Endothelial cell of umbilical vein (primary cell): ENCODE data around the gene TUBA1A. TPM values are rescaled to one million over a fixed set of nuclear protein-coding genes. Genes with fewer than 3 reads are reported as not detected.
"Not testable (repeated sequence)": the region's sequence is repeated elsewhere in the genome, so short reads cannot be mapped to it uniquely, and the experiment has no call there.

Source experiments
- BruUV-seq: library from RNA; stranded (reverse); fragments of 400-500 nt; replicated peaks from 2 replicates; lab custom pipeline; 2021; lab: Mats Ljungman, UMichigan
- CTCF ChIA-PET: fragments of 300-600, 350-600 bp; sonication (Branson Sonifier 250); formaldehyde crosslinking; loops from one replicate; lab custom pipeline; 2021; ENCODE audit warnings: antibody characterized with exemption, inconsistent platforms; lab: Charles Lee
- POLR2A ChIA-PET: fragments of 300-600, 350-600 bp; sonication (Branson Sonifier 250); formaldehyde crosslinking; loops from one replicate; lab custom pipeline; 2021; ENCODE audit warnings: antibody characterized with exemption, inconsistent platforms; lab: Charles Lee
- DNase-seq: peaks from one replicate; pipeline ENCODE4 v3.0.0-alpha.2; 2011; ENCODE audit warnings: low read depth, low spot score
- FAIRE-seq: peaks from 2 replicates; lab custom pipeline; 2011; peaks lifted over from hg19 to GRCh38; lab: Jason Lieb, UNC
- H2AFZ ChIP-seq: 2 replicates; pipeline ENCODE4 v1.6.0; 2012; ENCODE audit warnings: low read depth, low read length, control low read depth, inconsistent platforms
- H3K27ac ChIP-seq: 2 replicates; pipeline ENCODE4 v1.5.1; 2011; ENCODE audit warnings: low read depth, mild to moderate bottlenecking, control low read depth, low read length, moderate library complexity; ENCODE audit not compliant: insufficient read depth
- H3K27me3 ChIP-seq, 2 experiments: 2 replicates each; pipeline versions ENCODE4 v1.6.0 to v1.6.1; 2011; ENCODE audit warnings: low read length in 2 of 2, mixed read lengths in 1 of 2; ENCODE audit not compliant: control insufficient read depth in 2 of 2, insufficient read depth in 2 of 2
- H3K36me3 ChIP-seq, 2 experiments: 2 replicates in 1 of 2; 3 replicates in 1 of 2; pipeline ENCODE4 v1.5.1; 2011; ENCODE audit warnings: low read length in 2 of 2, mild to moderate bottlenecking in 1 of 2, moderate library complexity in 1 of 2; ENCODE audit not compliant: control insufficient read depth in 2 of 2, insufficient read depth in 2 of 2; ENCODE audit errors: extremely low read depth in 1 of 2
- H3K4me1 ChIP-seq: 3 replicates; pipeline ENCODE4 v1.5.1; 2011; ENCODE audit warnings: mild to moderate bottlenecking, low read length; ENCODE audit not compliant: control insufficient read depth, insufficient read depth; ENCODE audit errors: extremely low read depth
- H3K4me2 ChIP-seq: 2 replicates; pipeline ENCODE4 v1.6.1; 2011; ENCODE audit warnings: low read length, control low read depth, mixed read lengths; ENCODE audit not compliant: insufficient read depth
- H3K4me3 ChIP-seq, 3 experiments: fragments of 200-600 bp in 1 of 3; sonication (generic), shearing (Covaris generic) in 1 of 3; replicated peaks in 1 of 3; 2 replicates each; pipeline ENCODE4 v1.5.1; 2011 to 2016; ENCODE audit warnings: control low read depth in 3 of 3, low read length in 3 of 3, mild to moderate bottlenecking in 2 of 3, inconsistent platforms in 1 of 3, low read depth in 1 of 3, moderate library complexity in 1 of 3; ENCODE audit not compliant: insufficient read depth in 1 of 3
- H3K79me2 ChIP-seq: 2 replicates; pipeline ENCODE4 v1.6.0; 2012; ENCODE audit warnings: low read length, inconsistent platforms; ENCODE audit not compliant: control insufficient read depth, insufficient read depth
- H3K9ac ChIP-seq: replicated peaks from 2 replicates; pipeline ENCODE3; 2011; ENCODE audit warnings: low read length, control low read depth; ENCODE audit not compliant: insufficient read depth; ENCODE audit errors: extremely low read depth
- H3K9me1 ChIP-seq: replicated peaks from 3 replicates; pipeline ENCODE4 v1.6.0; 2011; ENCODE audit warnings: mild to moderate bottlenecking, low read length; ENCODE audit not compliant: control insufficient read depth, insufficient read depth; ENCODE audit errors: extremely low read depth
- H3K9me3 ChIP-seq: replicated peaks from 2 replicates; pipeline ENCODE4 v1.5.1; 2012; ENCODE audit warnings: low read length, inconsistent platforms; ENCODE audit not compliant: control insufficient read depth, insufficient read depth
- H4K20me1 ChIP-seq: replicated peaks from 2 replicates; pipeline ENCODE3; 2011; ENCODE audit warnings: mild to moderate bottlenecking, low read length; ENCODE audit not compliant: control insufficient read depth, insufficient read depth; ENCODE audit errors: extremely low read depth
- EZH2 ChIP-seq: IDR thresholded peaks from 2 replicates; pipeline ENCODE4 v1.6.1; 2012; ENCODE audit warnings: borderline replicate concordance, low read depth, mild to moderate bottlenecking, moderate library complexity, low read length, inconsistent platforms; ENCODE audit not compliant: severe bottlenecking
- FOS ChIP-seq: IDR thresholded peaks from 2 replicates; pipeline ENCODE4 v1.6.1; 2011; ENCODE audit warnings: mild to moderate bottlenecking, low read length, moderate library complexity, borderline replicate concordance; ENCODE audit not compliant: insufficient read depth
- GATA2 ChIP-seq: IDR thresholded peaks from 2 replicates; pipeline ENCODE4 v1.7.0; 2011; ENCODE audit warnings: low read depth, mild to moderate bottlenecking, moderate library complexity, mixed read lengths, low read length; ENCODE audit not compliant: insufficient read length, insufficient read depth
- JUN ChIP-seq: IDR thresholded peaks from 2 replicates; pipeline ENCODE4 v1.6.1; 2011; ENCODE audit warnings: borderline replicate concordance, low read depth; ENCODE audit not compliant: insufficient read length, insufficient read depth
- MYC ChIP-seq: IDR thresholded peaks from one replicate; pipeline ENCODE4 v1.6.1; 2011; ENCODE audit warnings: mild to moderate bottlenecking, low read depth, low read length
- POLR2A ChIP-seq: IDR thresholded peaks from 2 replicates; pipeline ENCODE4 v1.6.1; 2012; ENCODE audit warnings: low read depth, mild to moderate bottlenecking, control low read depth, low read length
- POLR2AphosphoS5 ChIP-seq: IDR thresholded peaks from 2 replicates; pipeline ENCODE4 v1.6.1; 2012; ENCODE audit warnings: low read depth, mild to moderate bottlenecking, control low read depth, low read length, moderate library complexity; ENCODE audit not compliant: insufficient read depth
- dilution Hi-C: fragments of 300-500 bp; cut with MboI; formaldehyde crosslinking; loops from one replicate; pipeline ENCODE4 v1.15.0; 2019; ENCODE audit warnings: low sequenced_read_pairs; ENCODE audit not compliant: extremely low pct_ligation_motif_present
- intact Hi-C: fragments of 100-400 bp; cut with micrococcal nuclease; formaldehyde crosslinking; loops from one replicate; pipeline ENCODE4 v1.10.0; 2022
- polyA plus RNA-seq, 4 experiments: library from polyadenylated mRNA; depleted of rRNA in 3 of 4; stranded (reverse) in 3 of 4; unstranded in 1 of 4; fragments of >200 nt; gene quantifications; 2 replicates each; pipeline versions ENCODE4 v1.2.1 to v1.2.3, GENCODE V29; 2011 to 2012; ENCODE audit warnings: missing spikeins in 1 of 4
- total RNA-seq: library from RNA; stranded (reverse); gene quantifications from 2 replicates; pipeline ENCODE4 v1.2.3, GENCODE V29; 2021
- TF ChIP-seq, protein P1 (sequence below): IDR thresholded peaks from 2 replicates; pipeline ENCODE4 v1.6.1; 2011; ENCODE audit not compliant: insufficient read depth, insufficient read length
- TF ChIP-seq, protein P2 (sequence below), 2 donors: IDR thresholded peaks; 1 replicate in 1 of 2; 2 replicates in 1 of 2; pipeline ENCODE4 v1.5.1; 2011; ENCODE audit warnings: low read length in 2 of 2, mild to moderate bottlenecking in 2 of 2, moderate library complexity in 2 of 2, control low read depth in 1 of 2, inconsistent platforms in 1 of 2, low read depth in 1 of 2; ENCODE audit not compliant: insufficient read depth in 1 of 2; ENCODE audit errors: extremely low read depth in 1 of 2

TUBA1A gene
- total and polyA plus RNA-seq, 2 donors (not counting 3 experiments of a cell fraction or from before 2014, with no cell fraction given) = 740 to 2,429 TPM

DNA sequence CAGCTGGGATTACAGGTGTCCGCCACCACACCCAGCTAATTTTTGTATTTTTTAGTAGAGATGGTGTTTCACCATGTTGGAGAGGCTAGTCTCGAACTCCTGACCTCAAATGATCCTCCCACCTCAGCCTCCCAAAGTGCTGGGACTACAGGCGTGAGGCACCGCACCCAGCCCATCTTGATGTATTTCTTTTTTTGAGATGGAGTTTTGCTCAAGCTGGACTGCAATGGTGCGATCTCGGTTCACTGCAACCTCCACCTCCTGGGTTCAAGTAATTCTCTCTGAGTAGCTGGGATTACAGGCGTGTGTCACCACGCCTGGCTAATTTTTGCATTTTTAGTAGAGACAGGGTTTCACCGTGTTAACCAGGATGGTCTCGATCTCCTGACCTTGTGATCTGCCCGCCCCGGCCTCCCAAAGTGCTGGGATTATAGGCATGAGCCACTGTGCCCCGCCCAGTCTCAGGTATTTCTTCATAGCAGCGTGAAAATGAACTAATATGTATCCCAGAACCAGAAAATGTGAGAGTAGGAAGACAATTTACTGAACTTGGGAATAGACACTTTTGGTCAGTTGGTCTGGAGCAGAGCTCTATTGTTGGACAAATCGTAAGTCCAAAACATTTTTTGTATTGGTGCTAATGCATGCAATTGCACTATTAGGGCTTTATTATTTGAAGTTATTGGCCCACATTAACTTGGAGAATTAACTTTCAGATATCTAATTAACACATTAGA, 5.5 kb downstream of the TUBA1A start:
- dilution Hi-C loops, DNase-seq, H3K9ac ChIP-seq, H3K27me3 ChIP-seq, intact Hi-C loops, H4K20me1 ChIP-seq, H3K9me3 ChIP-seq, H3K4me3 ChIP-seq, H3K4me2 ChIP-seq, H3K27ac ChIP-seq, BruUV-seq, FAIRE-seq, H3K9me1 ChIP-seq, H2AFZ ChIP-seq: not testable (repeated sequence)
- Histone ChIP-seq H3K4me1 (peaks cover 19% of the 10 kb centered on the region), H3K79me2 (peaks cover 21% of the 10 kb centered on the region), H3K36me3 (peaks cover 10 to 12% of the 10 kb centered on the region in 2 experiments)
- POLR2A ChIA-PET = interaction anchor here (0.8 to 3.3 kb wide), 3 partner anchors 11 to 85 kb away, joined by 3 to 17 read pairs (median 4); partner anchors contain the start of gene TUBA1B
- CTCF ChIA-PET = interaction anchor here (1.2 to 1.5 kb wide), 3 partner anchors 9 to 52 kb away, joined by 5 to 7 read pairs (median 7); no protein-coding TSS in a partner anchor
- TF ChIP-seq POLR2AphosphoS5 = peak; percentile 15

DNA sequence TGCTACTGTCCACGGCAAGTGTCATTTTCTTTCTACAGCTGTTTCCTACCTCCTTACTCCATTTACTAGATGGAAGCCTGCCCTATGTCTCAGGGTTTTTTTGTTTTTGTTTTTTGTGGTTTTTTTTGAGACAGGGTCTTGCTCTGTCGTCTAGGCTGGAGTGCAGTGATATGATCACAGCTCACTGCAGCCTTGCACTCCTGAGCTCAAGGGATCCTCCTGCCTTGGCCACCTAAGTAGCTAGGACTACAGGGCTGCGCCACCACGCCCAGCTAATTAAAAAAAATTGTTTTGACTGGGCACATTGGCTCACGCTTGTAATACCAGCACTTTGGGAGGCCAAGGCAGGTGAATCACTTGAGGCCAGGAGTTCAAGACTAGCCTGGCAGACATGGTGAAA, 14.7 kb downstream of the TUBA1A start:
- H3K27ac ChIP-seq = no peak overlapping the region
- no peak overlapping the region for H3K4me2 ChIP-seq
- no TSS peak for BruUV-seq
- H2AFZ ChIP-seq = no peak overlapping the region
- ChIA-PET POLR2A (interaction anchor here (0.7 to 1.0 kb wide), 2 partner anchors 43 to 89 kb away, joined by 4 to 5 read pairs; partner anchors contain the start of gene TUBA1B), CTCF (interaction anchor here (1.0 to 1.4 kb wide), 3 partner anchors 9 to 43 kb away, joined by 4 to 6 read pairs (median 5); partner anchors contain the start of gene TUBA1B)
- no peaks in the 10 kb centered on the region for H3K27me3 ChIP-seq
- H3K9me3 ChIP-seq = no peaks in the 10 kb centered on the region
- H3K9ac ChIP-seq = no peak overlapping the region
- dilution Hi-C loops = no loop called here
- H3K36me3 ChIP-seq = no peaks in the 10 kb centered on the region
- H3K4me3 ChIP-seq = no peak overlapping the region
- TF ChIP-seq FOS (no peak), JUN (no peak), POLR2A (no peak), MYC (no peak), GATA2 (no peak), POLR2AphosphoS5 (no peak), EZH2 (no peak)
- TF ChIP-seq, protein P1, sequence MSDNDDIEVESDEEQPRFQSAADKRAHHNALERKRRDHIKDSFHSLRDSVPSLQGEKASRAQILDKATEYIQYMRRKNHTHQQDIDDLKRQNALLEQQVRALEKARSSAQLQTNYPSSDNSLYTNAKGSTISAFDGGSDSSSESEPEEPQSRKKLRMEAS = no peak
- TF ChIP-seq, protein P2, sequence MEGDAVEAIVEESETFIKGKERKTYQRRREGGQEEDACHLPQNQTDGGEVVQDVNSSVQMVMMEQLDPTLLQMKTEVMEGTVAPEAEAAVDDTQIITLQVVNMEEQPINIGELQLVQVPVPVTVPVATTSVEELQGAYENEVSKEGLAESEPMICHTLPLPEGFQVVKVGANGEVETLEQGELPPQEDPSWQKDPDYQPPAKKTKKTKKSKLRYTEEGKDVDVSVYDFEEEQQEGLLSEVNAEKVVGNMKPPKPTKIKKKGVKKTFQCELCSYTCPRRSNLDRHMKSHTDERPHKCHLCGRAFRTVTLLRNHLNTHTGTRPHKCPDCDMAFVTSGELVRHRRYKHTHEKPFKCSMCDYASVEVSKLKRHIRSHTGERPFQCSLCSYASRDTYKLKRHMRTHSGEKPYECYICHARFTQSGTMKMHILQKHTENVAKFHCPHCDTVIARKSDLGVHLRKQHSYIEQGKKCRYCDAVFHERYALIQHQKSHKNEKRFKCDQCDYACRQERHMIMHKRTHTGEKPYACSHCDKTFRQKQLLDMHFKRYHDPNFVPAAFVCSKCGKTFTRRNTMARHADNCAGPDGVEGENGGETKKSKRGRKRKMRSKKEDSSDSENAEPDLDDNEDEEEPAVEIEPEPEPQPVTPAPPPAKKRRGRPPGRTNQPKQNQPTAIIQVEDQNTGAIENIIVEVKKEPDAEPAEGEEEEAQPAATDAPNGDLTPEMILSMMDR (IDR thresholded peaks at IDR 0.05; ENCODE audit: extremely low read depth in 1 of 2, insufficient read depth in 1 of 2, low read depth in 1 of 2, low read length in 2 of 2) = no peak
- intact Hi-C loops = no loop called here
- H3K79me2 ChIP-seq = no peaks in the 10 kb centered on the region
- DNase-seq (no peak), FAIRE-seq (no peak)
- H3K9me1 ChIP-seq = no peaks in the 10 kb centered on the region
- no peaks in the 10 kb centered on the region for H4K20me1 ChIP-seq
- no peaks in the 10 kb centered on the region for H3K4me1 ChIP-seq
